Medulla oblongata (tissue), 1 donor: ENCODE data around the gene EFHD1.
A peak's percentile ranks its signal among the peaks of the same experiment; 100 is the strongest.
"Not testable (repeated sequence)": the region's sequence is repeated elsewhere in the genome, so short reads cannot be mapped to it uniquely, and the experiment has no call there.

ENCODE experiments used
- DNase-seq: peaks from one replicate; pipeline ENCODE4 v3.0.0-alpha.2; 2015; ENCODE audit errors: extremely low spot score

The EFHD1 gene

DNA sequence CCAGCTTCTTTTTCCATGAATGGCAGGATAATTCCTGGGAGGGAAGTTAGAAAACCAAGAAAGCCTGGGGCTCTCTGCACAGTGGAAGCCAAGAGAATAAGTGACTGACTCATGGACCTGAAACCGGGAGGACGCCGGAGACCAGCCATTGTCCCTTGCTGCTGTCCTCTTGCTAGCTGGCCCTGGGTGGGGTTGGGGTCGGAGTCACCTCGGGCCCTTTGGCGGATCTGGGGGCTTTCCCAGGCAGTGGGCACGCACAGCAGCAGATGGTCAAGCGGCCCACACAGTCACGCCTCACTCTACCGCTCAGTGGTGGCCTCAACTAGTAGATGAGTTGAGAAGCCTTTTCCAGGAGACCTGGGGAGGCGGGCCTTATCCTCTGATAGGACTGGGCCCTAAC, 15.6 kb downstream of the EFHD1 start:
- DNase-seq: no peak

GRCh38 chr2:232652505-232652851, 19.1 kb downstream of the EFHD1 start:
- DNase-seq: no peak

GRCh38 chr2:232653441-232653840, 20.0 kb downstream of the EFHD1 start:
- peak; percentile 68 for DNase-seq

GRCh38 chr2:232655392-232655791, 22.0 kb downstream of the EFHD1 start:
- peak; percentile 79 for DNase-seq

DNA sequence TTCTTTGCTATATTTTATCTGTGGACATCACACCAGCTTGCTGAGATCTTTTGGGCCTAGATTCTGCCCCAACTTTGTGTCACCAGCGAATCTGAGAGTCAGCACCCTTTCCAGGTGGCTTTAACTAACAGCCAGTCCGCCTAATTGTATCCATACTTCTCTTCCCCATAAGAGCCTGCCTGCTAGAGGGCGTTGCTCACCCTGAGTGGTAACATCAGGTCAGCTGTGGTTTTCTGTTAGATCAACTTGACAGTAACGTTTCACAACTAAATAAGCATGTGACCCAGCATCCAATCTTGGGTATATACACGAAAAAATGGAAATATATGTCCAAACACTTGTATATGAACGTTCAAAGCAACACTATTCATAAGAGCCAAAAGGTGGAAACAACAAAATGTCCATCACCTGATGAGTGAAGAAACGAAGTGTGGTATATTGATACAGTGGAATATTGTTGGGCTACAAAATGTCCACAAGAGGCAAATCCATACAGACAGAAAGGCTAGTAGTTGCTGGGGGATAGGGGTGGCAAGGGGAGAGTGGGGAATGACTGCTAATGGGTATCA, 24.9 kb downstream of the EFHD1 start:
- no peak for DNase-seq

DNA sequence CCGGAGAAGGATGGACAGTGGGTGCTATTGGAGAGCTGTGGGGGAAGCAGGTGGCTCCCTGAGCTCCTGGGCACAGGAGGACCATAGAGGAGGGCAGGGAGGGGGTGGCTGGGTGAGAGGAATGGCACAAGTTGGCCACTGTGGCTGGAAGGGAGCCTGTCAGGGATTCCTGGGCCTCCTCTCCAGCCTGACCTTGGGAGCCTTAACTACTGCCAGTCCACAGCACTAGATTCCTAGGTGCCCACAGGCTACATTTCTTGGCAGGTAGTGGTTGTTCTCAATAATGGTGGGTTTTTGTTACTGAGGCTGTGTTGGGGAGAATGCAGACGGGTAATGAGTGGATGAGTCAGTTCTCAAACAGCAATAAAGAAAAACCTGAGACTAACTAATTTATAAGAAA, 26.0 kb downstream of the EFHD1 start:
- DNase-seq: no peak

- no peak for DNase-seq
These were observed 29.3 kb downstream of the EFHD1 start for GRCh38 chr2:232662486-232663260.

DNA sequence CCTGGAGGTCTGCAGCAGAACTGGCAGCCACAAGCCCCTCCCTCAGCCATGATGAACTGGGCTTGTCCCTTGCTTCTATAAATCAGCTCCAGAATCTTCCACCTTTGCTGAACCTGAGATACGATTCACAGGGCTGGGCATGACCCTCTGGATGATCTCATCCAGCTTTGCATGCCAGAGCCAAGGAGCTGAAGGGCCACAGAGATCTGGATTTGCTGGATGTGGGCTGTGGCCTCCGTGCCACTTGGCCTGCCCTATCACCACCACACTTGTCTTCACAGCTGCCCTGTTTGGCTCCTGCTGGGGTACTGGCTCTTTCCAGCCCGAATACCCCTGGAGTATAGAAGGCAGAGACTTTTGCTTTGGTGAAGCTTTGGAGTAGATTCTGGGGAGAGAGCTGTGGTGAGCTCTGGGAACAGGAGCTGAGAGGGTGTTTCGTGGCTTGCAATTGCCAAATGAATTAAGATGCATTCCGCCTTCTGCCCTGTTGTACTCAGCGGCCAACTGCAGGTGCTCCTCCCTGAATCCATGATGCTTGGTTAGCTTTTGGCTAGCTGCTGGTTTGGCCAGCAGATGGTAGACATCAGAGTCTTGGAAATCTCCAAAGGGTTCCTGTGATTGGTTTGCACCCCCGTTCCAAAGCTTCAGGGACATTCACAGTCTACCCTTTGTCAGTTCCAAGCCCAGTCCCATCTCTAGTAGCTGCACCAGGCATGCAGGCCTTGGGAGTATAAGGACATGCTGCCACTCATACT, 32.8 kb downstream of the EFHD1 start:
- no peak for DNase-seq

DNA sequence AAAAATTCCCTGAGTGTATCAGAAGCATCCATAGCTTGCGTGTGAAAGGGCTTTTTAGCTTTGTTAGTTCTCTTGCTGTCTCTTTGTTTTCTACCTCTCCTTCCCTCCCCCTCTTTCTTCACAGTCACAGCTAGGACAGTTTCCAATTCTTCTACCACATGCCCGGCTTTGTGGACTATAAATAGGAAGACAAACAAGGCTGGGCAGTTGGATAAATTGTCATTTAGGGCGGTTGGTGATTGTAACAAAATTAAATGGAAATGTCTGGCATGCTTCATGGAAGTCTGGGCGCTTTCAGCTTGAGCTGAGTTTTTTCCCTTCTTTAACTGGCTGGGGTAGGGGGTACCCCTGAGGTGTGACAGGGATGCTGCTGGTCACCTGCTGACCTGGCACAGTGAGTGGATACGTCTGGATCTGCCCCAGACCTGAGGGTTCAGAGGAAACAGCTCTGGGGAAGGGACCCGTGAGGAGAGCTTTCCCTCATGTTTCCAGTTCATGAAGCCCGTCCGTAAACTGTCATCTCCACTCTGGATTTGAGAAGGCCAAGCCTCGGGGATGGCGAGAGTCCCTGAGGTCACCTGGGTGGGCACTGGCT, 34.7 kb downstream of the EFHD1 start:
- peak; percentile 96 for DNase-seq

GRCh38 chr2:232668805-232669444, 35.5 kb downstream of the EFHD1 start:
- peak; percentile 84 for DNase-seq

- DNase-seq: peak; percentile 35
These were observed 39.2 kb downstream of the EFHD1 start for GRCh38 chr2:232672588-232672987.

DNA sequence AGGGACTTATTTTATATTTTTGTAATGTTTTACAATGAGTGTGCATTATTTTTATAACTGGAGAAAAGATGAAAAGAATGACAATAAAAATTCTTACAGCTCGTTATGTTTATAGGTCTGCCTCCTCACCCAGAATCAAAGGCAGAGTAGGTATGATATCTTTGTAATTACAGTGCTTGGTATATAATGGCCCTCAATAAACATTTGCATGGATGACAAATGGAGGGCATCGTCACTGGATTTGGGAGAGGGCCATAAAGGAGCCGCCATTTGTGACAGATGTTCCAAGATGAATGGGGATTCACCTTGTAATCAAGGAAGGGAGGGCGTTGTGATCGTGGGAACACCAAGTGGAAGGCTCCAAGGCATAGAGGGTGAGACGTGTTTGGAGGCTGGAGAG, 41.1 kb downstream of the EFHD1 start:
- no peak for DNase-seq

DNA sequence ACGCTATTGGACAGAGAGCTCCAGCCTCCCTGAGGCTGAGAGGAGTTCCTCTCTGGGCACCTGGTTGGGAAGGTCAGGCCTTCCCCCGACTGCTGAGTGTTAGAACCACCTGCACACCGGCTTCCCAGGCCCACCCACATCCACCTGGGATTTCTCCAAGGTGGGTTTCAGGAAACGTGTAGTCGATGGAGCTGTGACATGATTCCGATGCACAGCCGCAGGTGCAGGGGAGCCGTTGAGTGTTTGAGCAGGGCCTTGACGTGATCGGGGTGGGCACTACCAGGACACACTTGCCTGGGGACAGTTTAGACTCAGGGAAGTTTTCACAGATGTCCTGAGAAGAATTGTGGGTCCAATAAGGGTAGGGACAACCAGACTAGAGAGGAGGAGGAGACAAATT, 42.0 kb downstream of the EFHD1 start:
- DNase-seq: no peak

DNA sequence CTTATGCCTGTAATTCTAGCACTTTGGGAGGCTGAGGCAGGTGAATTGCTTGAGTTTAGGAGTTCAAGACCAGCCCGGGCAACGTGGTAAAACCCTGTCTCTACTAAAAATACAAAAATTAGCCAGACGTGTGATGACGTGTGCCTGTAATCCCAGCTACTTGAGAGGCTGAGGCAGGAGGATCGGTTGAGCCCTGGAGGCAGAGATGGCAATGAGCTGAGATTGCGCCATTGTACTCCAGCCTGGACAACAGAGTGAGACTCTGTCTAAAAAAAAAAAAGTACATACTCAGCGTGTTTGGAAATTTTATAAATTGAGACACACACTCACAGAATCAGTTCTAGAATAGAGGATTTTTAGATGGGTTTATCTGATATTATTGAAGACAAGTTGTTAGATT, 46.6 kb downstream of the EFHD1 start:
- DNase-seq: no peak

- DNase-seq: no peak
These were observed 48.1 kb downstream of the EFHD1 start for GRCh38 chr2:232681527-232681926.

DNA sequence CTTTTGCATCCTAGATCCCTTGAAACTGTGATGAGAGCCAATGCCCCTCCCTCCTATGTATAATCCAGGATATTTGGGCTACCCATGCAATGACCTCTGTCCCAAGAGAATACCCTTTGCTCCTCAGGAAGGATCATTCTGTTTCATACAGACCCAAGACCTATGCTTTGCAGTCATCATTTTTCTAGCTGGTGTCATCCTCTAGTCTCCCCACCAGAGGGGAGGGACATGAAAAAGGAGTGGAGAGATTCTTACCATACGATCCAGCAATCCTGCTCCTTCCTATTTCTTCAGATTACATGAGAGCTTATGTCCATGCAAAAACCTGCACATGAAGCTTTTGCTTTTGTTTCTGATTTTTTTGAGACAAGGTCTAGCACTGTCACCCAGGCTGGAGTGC, 50.0 kb downstream of the EFHD1 start:
- DNase-seq: no peak

DNA sequence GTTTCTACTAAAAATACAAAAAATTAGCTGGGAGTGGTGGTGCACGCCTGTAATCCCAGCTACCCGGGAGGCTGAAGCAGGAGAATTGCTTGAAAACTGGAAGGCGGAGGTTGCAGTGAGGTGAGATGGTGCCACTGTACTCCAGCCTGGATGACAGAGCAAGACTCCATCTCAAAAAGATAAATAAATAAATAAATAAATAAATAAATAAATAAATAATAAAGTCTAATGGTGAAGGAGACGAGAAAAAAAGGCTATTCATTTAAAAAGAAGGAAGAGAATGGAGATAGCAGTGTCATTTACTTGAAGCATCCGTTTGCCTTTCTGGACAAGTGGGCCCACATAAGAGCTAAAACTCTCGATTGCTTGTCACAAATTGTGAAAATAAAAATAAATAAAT, 52.0 kb downstream of the EFHD1 start:
- not testable (repeated sequence) for DNase-seq

DNA sequence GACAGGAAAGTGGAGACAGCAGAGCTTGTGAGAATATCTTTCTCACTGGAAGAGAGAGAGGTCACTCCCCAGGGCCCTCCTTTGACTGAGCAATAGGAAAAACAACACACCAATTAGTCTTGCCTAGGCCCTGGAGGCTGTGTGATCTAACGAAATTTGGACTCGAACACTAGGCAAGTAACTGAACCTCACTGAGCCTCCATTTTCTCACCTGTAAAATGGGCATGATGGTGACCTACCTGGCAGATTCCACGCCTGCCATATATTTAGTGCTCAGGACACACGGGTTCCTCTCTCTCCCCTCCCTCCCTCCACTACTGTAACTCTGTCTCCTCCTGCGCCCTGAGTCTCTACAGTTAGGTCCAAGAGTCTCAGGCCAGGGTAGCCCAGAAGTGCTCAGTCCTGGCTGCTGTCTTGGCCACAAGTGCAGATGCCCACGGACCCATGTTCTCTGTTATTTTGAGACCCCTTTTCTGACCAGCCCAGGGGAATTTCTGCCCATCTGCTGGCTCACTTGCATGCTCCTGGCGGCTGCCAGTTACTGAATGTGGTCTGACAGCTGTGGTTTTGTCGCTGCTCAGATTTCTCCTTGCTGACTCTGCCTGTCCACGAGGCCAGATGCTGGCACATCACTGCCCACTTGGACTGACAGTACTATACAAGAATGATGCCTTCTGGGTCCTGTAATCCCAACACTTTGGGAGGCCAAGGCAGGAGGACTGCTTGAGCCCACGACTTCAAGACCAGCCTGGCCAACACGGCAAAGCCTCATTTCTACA, 54.2 kb downstream of the EFHD1 start:
- DNase-seq: no peak

DNA sequence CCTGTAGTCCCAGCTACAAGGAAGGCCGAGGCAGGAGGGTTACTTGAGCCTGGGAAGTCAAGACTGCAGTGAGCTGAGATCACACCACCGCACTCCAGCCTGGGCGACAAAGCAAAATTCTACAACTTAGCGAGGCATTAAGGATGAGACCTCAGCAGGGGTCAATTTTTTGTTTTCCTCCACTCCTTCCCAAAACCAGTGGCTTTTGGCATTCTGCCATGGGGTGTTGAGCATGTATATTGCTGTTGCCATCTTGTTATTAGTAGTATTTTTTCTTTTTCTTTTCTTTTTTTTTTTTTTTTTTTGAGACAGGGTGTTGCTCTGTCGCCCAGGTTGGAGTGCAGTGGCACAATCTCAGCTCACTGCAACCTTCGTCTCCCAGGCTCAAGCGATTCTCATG, 54.8 kb downstream of the EFHD1 start:
- DNase-seq: no peak

- DNase-seq: peak; percentile 68
These were observed 55.9 kb downstream of the EFHD1 start for GRCh38 chr2:232689152-232689910.

GRCh38 chr2:232691117-232691516, 57.7 kb downstream of the EFHD1 start:
- not testable (repeated sequence) for DNase-seq
